ENCODE data around the gene MRPL38. TPM values are rescaled to one million over a fixed set of nuclear protein-coding genes. Genes with fewer than 3 reads are reported as not detected.
A peak's percentile ranks its signal among the peaks of the same experiment; 100 is the strongest.

The MRPL38 gene
- 36.5 and 49.4 TPM in 2 replicates for total RNA-seq

- peak; percentile 91 for TF ChIP-seq CTCF (IDR thresholded peaks at IDR 0.05; ENCODE audit: insufficient read depth, low read length, poor library complexity, severe bottlenecking)
- Histone ChIP-seq H3K36me3 (ENCODE audit: control insufficient read depth, insufficient read depth, low read length) (no peaks in the 10 kb centered on the region), H3K27me3 (ENCODE audit: control insufficient read depth, insufficient read depth, low read length) (no peaks in the 10 kb centered on the region), H3K4me3 (ENCODE audit: low read depth, low read length) (peak within 1 kb of the TSS; percentile 81)
- DNase-seq (ENCODE audit: low read depth), result peak; percentile 74
Measured at GRCh38 chr17:75904749-75905521, at the start of gene MRPL38. Gene MRPL38, minus strand, starts transcription at chr17:75904884. Its CDS starts 9 bp downstream, at chr17:75904875.

- Histone ChIP-seq H3K36me3 (ENCODE audit: control insufficient read depth, insufficient read depth, low read length) (peaks cover 4% of the 10 kb centered on the region), H3K4me3 (ENCODE audit: low read depth, low read length) (no peak overlapping the region), H3K27me3 (ENCODE audit: control insufficient read depth, insufficient read depth, low read length) (no peaks in the 10 kb centered on the region)
- no peak for TF ChIP-seq CTCF (IDR thresholded peaks at IDR 0.05; ENCODE audit: insufficient read depth, low read length, poor library complexity, severe bottlenecking)
- DNase-seq (ENCODE audit: low read depth), result no peak
Measured at GRCh38 chr17:75950855-75951554, 46.3 kb upstream of the MRPL38 start.

- no peaks in the 10 kb centered on the region for H3K27me3 ChIP-seq (ENCODE audit: control insufficient read depth, insufficient read depth, low read length)
- no peak overlapping the region for H3K4me3 ChIP-seq (ENCODE audit: low read depth, low read length)
- H3K36me3 ChIP-seq (ENCODE audit: control insufficient read depth, insufficient read depth, low read length), result peaks cover 5% of the 10 kb centered on the region
- no peak for TF ChIP-seq CTCF (IDR thresholded peaks at IDR 0.05; ENCODE audit: insufficient read depth, low read length, poor library complexity, severe bottlenecking)
- DNase-seq (ENCODE audit: low read depth), result no peak
Measured at GRCh38 chr17:75950421-75950820, 45.7 kb upstream of the MRPL38 start.

- no peak overlapping the region for H3K4me3 ChIP-seq (ENCODE audit: low read depth, low read length)
- peaks cover 3% of the 10 kb centered on the region for H3K36me3 ChIP-seq (ENCODE audit: control insufficient read depth, insufficient read depth, low read length)
- DNase-seq (ENCODE audit: low read depth), result no peak
- no peaks in the 10 kb centered on the region for H3K27me3 ChIP-seq (ENCODE audit: control insufficient read depth, insufficient read depth, low read length)
- TF ChIP-seq CTCF (IDR thresholded peaks at IDR 0.05; ENCODE audit: insufficient read depth, low read length, poor library complexity, severe bottlenecking), result no peak
Measured at GRCh38 chr17:75945211-75945610, 40.5 kb upstream of the MRPL38 start.

- no peak for TF ChIP-seq CTCF (IDR thresholded peaks at IDR 0.05; ENCODE audit: insufficient read depth, low read length, poor library complexity, severe bottlenecking)
- H3K4me3 ChIP-seq (ENCODE audit: low read depth, low read length), result no peak overlapping the region
- DNase-seq (ENCODE audit: low read depth), result no peak
Measured at GRCh38 chr17:75943491-75943890, 38.8 kb upstream of the MRPL38 start.

More at GRCh38 chr17:75943491-75943890, 38.8 kb upstream of the MRPL38 start:
- Histone ChIP-seq H3K27me3 (ENCODE audit: control insufficient read depth, insufficient read depth, low read length) (no peaks in the 10 kb centered on the region), H3K36me3 (ENCODE audit: control insufficient read depth, insufficient read depth, low read length) (peaks cover 3% of the 10 kb centered on the region)

Data from kidney epithelial cell (primary cell).